ENCODE data around the gene ITPR3.

Gene ITPR3

GRCh38 chr6:33738153-33738552 lies 117.0 kb downstream of the ITPR3 start:
- H3K27ac ChIP-seq, result no peak overlapping the region
- no peak overlapping the region for H3K4me3 ChIP-seq
- no peak for DNase-seq (ENCODE audit: low spot score)
- no peak for TF ChIP-seq CTCF (IDR thresholded peaks at IDR 0.05)

- no peak for TF ChIP-seq CTCF (IDR thresholded peaks at IDR 0.05)
- H3K4me3 ChIP-seq, result no peak overlapping the region
- no peak overlapping the region for H3K27ac ChIP-seq
- DNase-seq (ENCODE audit: low spot score), result no peak
Observed at GRCh38 chr6:33738879-33739278, 117.8 kb downstream of the ITPR3 start.

GRCh38 chr6:33739571-33739970 lies 118.4 kb downstream of the ITPR3 start:
- no peak for DNase-seq (ENCODE audit: low spot score)
- Histone ChIP-seq H3K4me3 (no peak overlapping the region), H3K27ac (no peak overlapping the region)
- TF ChIP-seq CTCF (IDR thresholded peaks at IDR 0.05), result no peak

- TF ChIP-seq CTCF (IDR thresholded peaks at IDR 0.05), result no peak
- H3K27ac ChIP-seq, result no peak overlapping the region
- DNase-seq (ENCODE audit: low spot score), result no peak
- no peak overlapping the region for H3K4me3 ChIP-seq
Observed at GRCh38 chr6:33740204-33740608, 119.1 kb downstream of the ITPR3 start.

GRCh38 chr6:33740794-33741193 lies 119.7 kb downstream of the ITPR3 start:
- no peak for DNase-seq (ENCODE audit: low spot score)
- no peak overlapping the region for H3K27ac ChIP-seq
- no peak for TF ChIP-seq CTCF (IDR thresholded peaks at IDR 0.05)
- H3K4me3 ChIP-seq, result no peak overlapping the region

GRCh38 chr6:33742092-33742491 lies 121.0 kb downstream of the ITPR3 start:
- Histone ChIP-seq H3K27ac (no peak overlapping the region), H3K4me3 (no peak overlapping the region)
- DNase-seq (ENCODE audit: low spot score), result no peak
- TF ChIP-seq CTCF (IDR thresholded peaks at IDR 0.05), result no peak

GRCh38 chr6:33742837-33743236 lies 121.7 kb downstream of the ITPR3 start:
- DNase-seq (ENCODE audit: low spot score), result no peak
- no peak for TF ChIP-seq CTCF (IDR thresholded peaks at IDR 0.05)
- H3K4me3 ChIP-seq, result no peak overlapping the region

More at GRCh38 chr6:33742837-33743236, 121.7 kb downstream of the ITPR3 start:
- no peak overlapping the region for H3K27ac ChIP-seq
